Chondrocyte (in vitro differentiated cells): ENCODE measurements around the gene WDR20. TPM values are rescaled to one million over a fixed set of nuclear protein-coding genes. Genes with fewer than 3 reads are reported as not detected.
"Not testable (repeated sequence)": the region's sequence is repeated elsewhere in the genome, so short reads cannot be mapped to it uniquely, and the experiment has no call there.

Experiments used
- DNase-seq: peaks from one replicate; pipeline ENCODE4 v3.0.0; 2021; ENCODE audit warnings: mixed read lengths, low spot score
- H3K27ac Mint-ChIP-seq: one replicate; pipeline ENCODE4 v1.8.0; 2021; ENCODE audit warnings: mild to moderate bottlenecking, moderate library complexity, mixed read lengths; ENCODE audit not compliant: unreplicated experiment
- H3K27me3 Mint-ChIP-seq: 2 replicates; pipeline ENCODE4 v1.8.0; 2021; ENCODE audit warnings: low read depth, mixed read lengths
- H3K36me3 Mint-ChIP-seq: 2 replicates; pipeline ENCODE4 v1.8.0; 2021; ENCODE audit warnings: low read depth, mixed read lengths
- H3K4me1 Mint-ChIP-seq: 2 replicates; pipeline ENCODE4 v1.8.0; 2021; ENCODE audit warnings: low read depth, mild to moderate bottlenecking, mixed read lengths
- H3K4me3 Mint-ChIP-seq: one replicate; pipeline ENCODE4 v1.8.0; 2021; ENCODE audit warnings: mild to moderate bottlenecking, moderate library complexity, mixed read lengths; ENCODE audit not compliant: unreplicated experiment
- H3K9me3 Mint-ChIP-seq: 2 replicates; pipeline ENCODE4 v1.8.0; 2021; ENCODE audit warnings: low read depth, mixed read lengths
- total RNA-seq: library from RNA; stranded (reverse); gene quantifications from 3 replicates; pipeline ENCODE4 v1.2.1, GENCODE V29; 2021
- TF ChIP-seq, protein P1 (sequence below): fragments of 200-600 bp; sonication (generic); IDR thresholded peaks from 2 replicates; pipeline ENCODE4 v1.5.0; 2021; ENCODE audit warnings: antibody characterized with exemption, mild to moderate bottlenecking, moderate library complexity

Gene WDR20
- total RNA-seq, 1 donor from 2014 or later = 23.0 TPM

DNA sequence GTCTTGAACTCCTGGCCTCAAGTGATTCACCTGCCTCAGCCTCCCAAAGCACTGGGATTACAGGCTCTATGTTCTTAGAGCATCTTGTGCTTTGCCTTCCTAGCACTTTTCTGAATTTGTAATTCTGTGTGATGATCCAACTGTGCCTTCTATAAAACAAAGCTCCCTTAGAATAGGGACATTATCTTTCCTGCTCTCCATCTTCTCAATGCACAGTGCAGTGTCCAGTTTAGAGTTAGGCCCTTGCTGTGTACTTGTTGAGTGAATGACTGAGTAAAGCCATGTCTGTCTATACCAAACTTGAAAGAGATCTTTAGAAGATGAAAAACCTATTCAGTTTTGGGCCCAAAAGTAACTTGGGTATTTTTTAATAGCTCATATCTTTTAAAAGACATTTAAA, 5.2 kb downstream of the WDR20 start:
- Mint-ChIP-seq H3K36me3 (no peaks in the 10 kb centered on the region), H3K27ac (no peak overlapping the region), H3K4me3 (no peak overlapping the region), H3K27me3 (no peaks in the 10 kb centered on the region), H3K9me3 (no peaks in the 10 kb centered on the region), H3K4me1 (peaks cover 13% of the 10 kb centered on the region)
- TF ChIP-seq, protein P1, sequence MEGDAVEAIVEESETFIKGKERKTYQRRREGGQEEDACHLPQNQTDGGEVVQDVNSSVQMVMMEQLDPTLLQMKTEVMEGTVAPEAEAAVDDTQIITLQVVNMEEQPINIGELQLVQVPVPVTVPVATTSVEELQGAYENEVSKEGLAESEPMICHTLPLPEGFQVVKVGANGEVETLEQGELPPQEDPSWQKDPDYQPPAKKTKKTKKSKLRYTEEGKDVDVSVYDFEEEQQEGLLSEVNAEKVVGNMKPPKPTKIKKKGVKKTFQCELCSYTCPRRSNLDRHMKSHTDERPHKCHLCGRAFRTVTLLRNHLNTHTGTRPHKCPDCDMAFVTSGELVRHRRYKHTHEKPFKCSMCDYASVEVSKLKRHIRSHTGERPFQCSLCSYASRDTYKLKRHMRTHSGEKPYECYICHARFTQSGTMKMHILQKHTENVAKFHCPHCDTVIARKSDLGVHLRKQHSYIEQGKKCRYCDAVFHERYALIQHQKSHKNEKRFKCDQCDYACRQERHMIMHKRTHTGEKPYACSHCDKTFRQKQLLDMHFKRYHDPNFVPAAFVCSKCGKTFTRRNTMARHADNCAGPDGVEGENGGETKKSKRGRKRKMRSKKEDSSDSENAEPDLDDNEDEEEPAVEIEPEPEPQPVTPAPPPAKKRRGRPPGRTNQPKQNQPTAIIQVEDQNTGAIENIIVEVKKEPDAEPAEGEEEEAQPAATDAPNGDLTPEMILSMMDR = no peak
- DNase-seq = no peak

DNA sequence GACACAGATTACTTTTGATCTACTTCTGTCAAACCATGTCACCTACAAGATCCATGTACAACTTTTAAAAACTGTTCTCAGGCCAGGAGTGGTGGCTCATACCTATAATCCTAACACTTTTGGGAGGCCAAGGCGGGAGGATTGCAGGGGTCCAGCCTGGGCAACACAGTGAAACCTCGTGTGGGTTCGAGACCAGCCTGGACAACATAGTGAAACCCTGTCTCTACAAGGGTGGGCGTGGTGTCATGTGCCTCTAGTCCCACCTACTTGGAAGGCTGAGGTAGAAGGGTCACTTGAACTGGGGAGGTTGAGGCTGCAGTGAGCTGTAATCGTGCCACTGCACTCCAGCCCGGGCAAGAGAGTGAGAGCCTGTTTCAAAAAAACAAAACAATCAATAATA, 5.7 kb downstream of the WDR20 start:
- Mint-ChIP-seq H3K27ac (no peak overlapping the region), H3K9me3 (no peaks in the 10 kb centered on the region), H3K27me3 (no peaks in the 10 kb centered on the region), H3K36me3 (no peaks in the 10 kb centered on the region), H3K4me3 (no peak overlapping the region), H3K4me1 (peaks cover 13% of the 10 kb centered on the region)
- DNase-seq = no peak
- TF ChIP-seq, protein P1 = no peak

DNA sequence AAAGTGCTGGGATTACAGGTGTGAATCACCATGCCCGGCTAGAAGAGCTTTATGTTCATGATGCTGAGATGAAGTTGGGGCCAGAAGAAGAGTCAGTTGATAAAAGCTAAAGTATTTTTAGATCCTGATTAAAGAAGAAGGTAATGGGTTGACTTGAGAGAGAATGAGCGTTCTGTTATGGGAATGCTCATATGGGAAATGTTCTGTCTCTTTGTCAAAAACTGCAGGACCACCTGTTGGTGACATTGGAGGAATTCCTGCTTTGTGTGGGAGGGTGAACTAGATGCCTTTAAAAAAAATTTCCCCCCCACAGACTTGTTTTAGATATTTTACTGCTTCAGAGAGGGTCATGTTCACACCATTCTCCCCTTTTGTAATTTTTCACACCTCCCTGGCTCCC, 6.7 kb downstream of the WDR20 start:
- Mint-ChIP-seq H3K4me1 (peaks cover 3% of the 10 kb centered on the region), H3K27me3 (no peaks in the 10 kb centered on the region), H3K4me3 (no peak overlapping the region), H3K27ac (no peak overlapping the region), H3K36me3 (no peaks in the 10 kb centered on the region), H3K9me3 (no peaks in the 10 kb centered on the region)
- DNase-seq = no peak
- TF ChIP-seq, protein P1 = no peak

DNA sequence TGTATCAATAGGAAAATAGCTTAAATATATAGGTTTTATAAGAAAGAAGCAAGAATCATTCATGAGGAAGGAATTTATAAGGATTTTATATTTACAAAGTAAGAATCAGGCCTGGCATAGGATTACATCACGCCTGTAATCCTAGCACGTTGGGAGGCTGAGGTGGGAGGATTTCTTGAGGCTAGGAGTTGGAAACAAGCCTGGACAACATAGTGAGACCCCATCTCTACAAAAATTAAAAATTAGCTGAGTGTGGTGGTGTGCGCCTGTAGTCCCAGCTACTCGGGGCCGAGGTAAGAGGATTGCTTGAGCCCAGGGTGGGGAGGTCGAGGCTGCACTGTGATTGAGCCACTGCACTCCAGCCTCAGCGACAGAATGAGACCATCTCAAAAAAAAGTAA, 10.4 kb downstream of the WDR20 start:
- Mint-ChIP-seq H3K4me3 (no peak overlapping the region), H3K36me3 (peaks cover 4% of the 10 kb centered on the region), H3K27me3 (no peaks in the 10 kb centered on the region), H3K4me1 (peaks cover 7% of the 10 kb centered on the region), H3K27ac (no peak overlapping the region), H3K9me3 (no peaks in the 10 kb centered on the region)
- no peak for DNase-seq
- TF ChIP-seq, protein P1 = no peak

DNA sequence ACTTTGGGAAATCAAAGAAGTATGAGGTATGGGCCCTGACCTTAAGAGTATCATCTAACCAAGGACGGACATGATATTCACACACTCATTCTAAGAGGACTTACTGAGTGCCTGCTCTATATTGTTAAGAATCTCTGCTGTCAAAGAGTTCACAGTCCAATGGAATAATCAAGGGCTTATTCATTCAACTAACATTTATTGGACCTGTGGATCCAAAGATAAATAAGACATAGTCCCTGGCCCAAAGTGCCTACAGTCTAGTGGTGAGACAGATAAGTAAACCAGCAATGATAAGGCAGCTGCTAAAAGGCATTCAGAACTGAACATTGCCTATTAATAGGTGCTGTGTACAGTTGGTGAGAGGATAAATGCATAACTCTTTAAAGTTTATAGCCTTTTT, 11.0 kb downstream of the WDR20 start:
- H3K36me3 Mint-ChIP-seq = peaks cover 4% of the 10 kb centered on the region
- no peak overlapping the region for H3K27ac Mint-ChIP-seq
- no peaks in the 10 kb centered on the region for H3K27me3 Mint-ChIP-seq
- no peak for DNase-seq
- TF ChIP-seq, protein P1 = no peak
- H3K9me3 Mint-ChIP-seq = no peaks in the 10 kb centered on the region
- peaks cover 12% of the 10 kb centered on the region for H3K4me1 Mint-ChIP-seq
- H3K4me3 Mint-ChIP-seq = no peak overlapping the region

DNA sequence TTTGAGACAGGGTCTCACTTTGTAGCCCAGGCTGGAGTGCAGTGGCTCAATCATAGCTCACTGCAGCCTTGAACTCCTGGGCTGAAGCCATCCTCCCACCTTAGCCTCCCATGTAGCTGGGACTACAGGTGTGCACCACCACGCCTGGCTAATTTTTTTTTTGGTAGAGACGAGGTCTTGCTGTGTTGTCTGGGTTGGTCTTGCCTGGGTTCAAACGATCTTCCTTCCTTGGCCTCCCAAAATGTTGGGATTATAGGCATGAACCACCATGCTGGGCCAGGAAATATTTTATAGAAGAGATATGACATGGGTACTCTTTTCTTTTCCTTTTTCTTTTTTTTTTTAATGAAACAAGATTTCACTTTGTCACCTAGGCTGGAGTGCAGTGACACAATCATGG, 11.7 kb downstream of the WDR20 start:
- not testable (repeated sequence) for H3K9me3 Mint-ChIP-seq, H3K36me3 Mint-ChIP-seq, H3K27me3 Mint-ChIP-seq, H3K4me3 Mint-ChIP-seq, H3K27ac Mint-ChIP-seq, DNase-seq
- peaks cover 15% of the 10 kb centered on the region for H3K4me1 Mint-ChIP-seq
